ENCODE data around the gene C5orf34. TPM values are rescaled to one million over a fixed set of nuclear protein-coding genes. Genes with fewer than 3 reads are reported as not detected.
"Not testable (repeated sequence)": the region's sequence is repeated elsewhere in the genome, so short reads cannot be mapped to it uniquely, and the experiment has no call there.

C5orf34 gene
- total RNA-seq, 1 donor from 2014 or later = 4.8 TPM

DNA sequence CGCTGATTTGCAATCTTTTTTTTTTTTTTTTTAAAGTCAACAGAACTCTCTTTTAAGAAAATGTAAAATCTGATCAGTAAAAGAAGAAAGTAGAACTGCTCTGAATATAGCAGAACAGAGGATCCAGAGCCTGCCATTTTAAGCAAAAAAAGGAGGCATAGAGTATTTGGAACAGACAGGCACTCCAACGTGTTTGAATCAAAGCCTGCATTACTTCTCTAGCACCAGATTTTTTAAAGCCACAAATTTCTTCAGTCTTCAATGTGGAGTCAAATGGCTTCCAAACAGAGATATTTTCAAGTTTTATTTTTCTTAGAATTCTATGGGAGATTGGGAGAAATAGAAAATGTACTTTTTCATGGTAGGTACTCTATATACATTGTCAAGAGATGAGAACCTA lies 36.8 kb upstream of the C5orf34 start:
- Mint-ChIP-seq H3K27ac (ENCODE audit: unreplicated experiment) (no peak overlapping the region), H3K27me3 (ENCODE audit: unreplicated experiment) (peaks cover 4% of the 10 kb centered on the region), H3K4me1 (ENCODE audit: unreplicated experiment) (peaks cover 14% of the 10 kb centered on the region), H3K9me3 (ENCODE audit: unreplicated experiment) (no peaks in the 10 kb centered on the region), H3K4me3 (ENCODE audit: unreplicated experiment) (no peak overlapping the region), H3K36me3 (ENCODE audit: low read depth, unreplicated experiment) (peaks cover 9% of the 10 kb centered on the region)
- DNase-seq (ENCODE audit: low spot score) = no peak
- TF ChIP-seq, protein P1, sequence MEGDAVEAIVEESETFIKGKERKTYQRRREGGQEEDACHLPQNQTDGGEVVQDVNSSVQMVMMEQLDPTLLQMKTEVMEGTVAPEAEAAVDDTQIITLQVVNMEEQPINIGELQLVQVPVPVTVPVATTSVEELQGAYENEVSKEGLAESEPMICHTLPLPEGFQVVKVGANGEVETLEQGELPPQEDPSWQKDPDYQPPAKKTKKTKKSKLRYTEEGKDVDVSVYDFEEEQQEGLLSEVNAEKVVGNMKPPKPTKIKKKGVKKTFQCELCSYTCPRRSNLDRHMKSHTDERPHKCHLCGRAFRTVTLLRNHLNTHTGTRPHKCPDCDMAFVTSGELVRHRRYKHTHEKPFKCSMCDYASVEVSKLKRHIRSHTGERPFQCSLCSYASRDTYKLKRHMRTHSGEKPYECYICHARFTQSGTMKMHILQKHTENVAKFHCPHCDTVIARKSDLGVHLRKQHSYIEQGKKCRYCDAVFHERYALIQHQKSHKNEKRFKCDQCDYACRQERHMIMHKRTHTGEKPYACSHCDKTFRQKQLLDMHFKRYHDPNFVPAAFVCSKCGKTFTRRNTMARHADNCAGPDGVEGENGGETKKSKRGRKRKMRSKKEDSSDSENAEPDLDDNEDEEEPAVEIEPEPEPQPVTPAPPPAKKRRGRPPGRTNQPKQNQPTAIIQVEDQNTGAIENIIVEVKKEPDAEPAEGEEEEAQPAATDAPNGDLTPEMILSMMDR (IDR thresholded peaks at IDR 0.05; ENCODE audit: unreplicated experiment) = no peak

GRCh38 chr5:43549272-43549671 lies 34.3 kb upstream of the C5orf34 start:
- not testable (repeated sequence) for H3K4me1 Mint-ChIP-seq (ENCODE audit: unreplicated experiment); H3K4me3 Mint-ChIP-seq (ENCODE audit: unreplicated experiment); DNase-seq (ENCODE audit: low spot score); H3K27me3 Mint-ChIP-seq (ENCODE audit: unreplicated experiment); H3K9me3 Mint-ChIP-seq (ENCODE audit: unreplicated experiment); H3K27ac Mint-ChIP-seq (ENCODE audit: unreplicated experiment)
- H3K36me3 Mint-ChIP-seq (ENCODE audit: low read depth, unreplicated experiment) = peaks cover 24% of the 10 kb centered on the region

DNA sequence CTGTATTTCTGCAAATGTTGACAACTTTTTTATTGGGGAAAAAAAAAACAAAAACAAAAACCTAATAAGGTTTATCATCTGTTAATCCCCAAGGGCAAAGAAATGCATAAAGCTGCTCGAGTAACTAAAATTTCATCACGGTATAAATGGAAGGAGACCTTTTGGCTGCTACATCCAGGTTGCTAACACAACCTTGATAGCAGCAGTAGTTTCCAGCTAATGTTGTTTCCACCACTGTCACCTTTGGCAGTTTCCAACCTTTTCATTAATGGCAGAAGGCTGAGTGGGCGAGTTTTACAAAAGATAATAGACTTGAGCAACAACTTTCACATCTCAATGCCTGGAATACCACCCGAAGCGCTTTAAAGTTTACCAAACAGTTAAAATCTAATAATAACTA lies 33.4 kb upstream of the C5orf34 start:
- TF ChIP-seq, protein P1 (IDR thresholded peaks at IDR 0.05; ENCODE audit: unreplicated experiment) = no peak
- H3K4me1 Mint-ChIP-seq (ENCODE audit: unreplicated experiment) = peaks cover 8% of the 10 kb centered on the region
- H3K36me3 Mint-ChIP-seq (ENCODE audit: low read depth, unreplicated experiment) = peaks cover 27% of the 10 kb centered on the region
- no peak overlapping the region for H3K27ac Mint-ChIP-seq (ENCODE audit: unreplicated experiment)
- no peaks in the 10 kb centered on the region for H3K27me3 Mint-ChIP-seq (ENCODE audit: unreplicated experiment)
- H3K9me3 Mint-ChIP-seq (ENCODE audit: unreplicated experiment) = no peaks in the 10 kb centered on the region
- no peak overlapping the region for H3K4me3 Mint-ChIP-seq (ENCODE audit: unreplicated experiment)
- no peak for DNase-seq (ENCODE audit: low spot score)

DNA sequence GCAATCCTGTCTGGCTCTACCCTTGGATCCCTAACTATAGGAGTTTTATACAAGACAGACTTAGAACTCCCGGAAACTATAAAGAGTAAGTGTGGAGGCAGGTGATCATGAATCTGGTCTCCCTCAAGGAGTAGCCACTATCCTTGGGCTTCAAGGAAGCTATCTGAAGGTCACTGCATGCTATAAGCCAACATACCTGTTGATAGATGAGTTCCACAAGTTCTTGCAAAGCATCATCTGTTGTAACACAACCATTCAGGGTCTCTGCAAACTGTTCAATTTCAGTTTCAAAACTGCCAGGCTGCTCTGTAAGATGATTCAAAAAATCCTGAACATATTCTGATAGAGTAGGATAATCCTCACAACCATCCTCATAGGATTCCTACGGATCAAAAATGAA lies 32.6 kb upstream of the C5orf34 start:
- TF ChIP-seq, protein P1 (IDR thresholded peaks at IDR 0.05; ENCODE audit: unreplicated experiment) = no peak
- Mint-ChIP-seq H3K27ac (ENCODE audit: unreplicated experiment) (no peak overlapping the region), H3K27me3 (ENCODE audit: unreplicated experiment) (no peaks in the 10 kb centered on the region), H3K4me1 (ENCODE audit: unreplicated experiment) (peaks cover 8% of the 10 kb centered on the region), H3K9me3 (ENCODE audit: unreplicated experiment) (no peaks in the 10 kb centered on the region), H3K4me3 (ENCODE audit: unreplicated experiment) (no peak overlapping the region), H3K36me3 (ENCODE audit: low read depth, unreplicated experiment) (peaks cover 31% of the 10 kb centered on the region)
- DNase-seq (ENCODE audit: low spot score) = no peak

GRCh38 chr5:43543434-43543833 lies 28.5 kb upstream of the C5orf34 start:
- peaks cover 35% of the 10 kb centered on the region for H3K36me3 Mint-ChIP-seq (ENCODE audit: low read depth, unreplicated experiment)

More at GRCh38 chr5:43543434-43543833, 28.5 kb upstream of the C5orf34 start:
- H3K4me1 Mint-ChIP-seq (ENCODE audit: unreplicated experiment) = no peaks in the 10 kb centered on the region
- H3K27ac Mint-ChIP-seq (ENCODE audit: unreplicated experiment) = no peak overlapping the region
- TF ChIP-seq, protein P1 (IDR thresholded peaks at IDR 0.05; ENCODE audit: unreplicated experiment) = no peak
- H3K4me3 Mint-ChIP-seq (ENCODE audit: unreplicated experiment) = no peak overlapping the region
- no peaks in the 10 kb centered on the region for H3K27me3 Mint-ChIP-seq (ENCODE audit: unreplicated experiment)
- no peak for DNase-seq (ENCODE audit: low spot score)
- H3K9me3 Mint-ChIP-seq (ENCODE audit: unreplicated experiment) = no peaks in the 10 kb centered on the region

Measured in endothelial cell (in vitro differentiated cells).